GM13977 (cell line): ENCODE results near the gene PHC2.

Experiments
- DNase-seq: peaks from one replicate; pipeline ENCODE4 v3.0.0; 2012; ENCODE audit warnings: low spot score
- in situ Hi-C: fragments of 300-500 bp; cut with MboI; formaldehyde crosslinking; loops from one replicate; pipeline ENCODE4 v1.12.0; 2022; ENCODE audit warnings: low sequenced_read_pairs, low pct_unique_long_range_greater_than_20kb, mixed read lengths, inconsistent platforms; ENCODE audit not compliant: unreplicated experiment
- TF ChIP-seq, protein P1 (sequence below): IDR thresholded peaks from 2 replicates; pipeline ENCODE4 v1.5.1; 2012; ENCODE audit warnings: mild to moderate bottlenecking, control low read depth; ENCODE audit not compliant: insufficient read depth; ENCODE audit errors: extremely low read depth, missing control alignments

PHC2 gene

DNA sequence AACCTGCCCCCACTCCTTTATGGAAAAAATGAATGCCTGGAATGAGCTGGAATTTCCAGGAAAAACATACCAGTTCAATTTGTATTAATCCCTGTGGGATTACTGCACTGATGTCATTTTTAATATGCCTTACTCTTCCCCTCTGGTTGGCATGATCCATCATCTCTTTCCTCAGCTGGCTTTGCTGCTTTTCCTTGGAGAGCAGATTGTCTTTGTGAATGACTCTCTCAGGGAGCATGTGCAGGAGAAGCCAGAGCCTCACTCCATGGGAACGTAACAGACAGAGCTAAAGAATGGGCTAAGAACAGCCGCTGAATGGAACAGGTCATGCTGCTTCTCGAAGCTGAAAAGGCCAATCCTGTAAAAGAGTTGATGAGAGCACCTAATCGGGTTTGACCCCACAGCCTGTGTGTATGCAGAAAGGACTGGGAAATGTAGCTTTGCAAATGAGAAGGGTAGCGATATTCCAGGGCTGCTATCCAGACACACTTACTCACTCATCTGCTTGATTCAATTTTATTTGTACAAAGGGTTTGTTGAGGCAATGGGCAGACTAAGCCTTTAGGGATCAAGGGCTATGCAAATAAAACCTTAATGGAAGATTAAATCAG lies 20.7 kb downstream of the PHC2 start:
- TF ChIP-seq, protein P1, sequence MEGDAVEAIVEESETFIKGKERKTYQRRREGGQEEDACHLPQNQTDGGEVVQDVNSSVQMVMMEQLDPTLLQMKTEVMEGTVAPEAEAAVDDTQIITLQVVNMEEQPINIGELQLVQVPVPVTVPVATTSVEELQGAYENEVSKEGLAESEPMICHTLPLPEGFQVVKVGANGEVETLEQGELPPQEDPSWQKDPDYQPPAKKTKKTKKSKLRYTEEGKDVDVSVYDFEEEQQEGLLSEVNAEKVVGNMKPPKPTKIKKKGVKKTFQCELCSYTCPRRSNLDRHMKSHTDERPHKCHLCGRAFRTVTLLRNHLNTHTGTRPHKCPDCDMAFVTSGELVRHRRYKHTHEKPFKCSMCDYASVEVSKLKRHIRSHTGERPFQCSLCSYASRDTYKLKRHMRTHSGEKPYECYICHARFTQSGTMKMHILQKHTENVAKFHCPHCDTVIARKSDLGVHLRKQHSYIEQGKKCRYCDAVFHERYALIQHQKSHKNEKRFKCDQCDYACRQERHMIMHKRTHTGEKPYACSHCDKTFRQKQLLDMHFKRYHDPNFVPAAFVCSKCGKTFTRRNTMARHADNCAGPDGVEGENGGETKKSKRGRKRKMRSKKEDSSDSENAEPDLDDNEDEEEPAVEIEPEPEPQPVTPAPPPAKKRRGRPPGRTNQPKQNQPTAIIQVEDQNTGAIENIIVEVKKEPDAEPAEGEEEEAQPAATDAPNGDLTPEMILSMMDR, result no peak
- in situ Hi-C loops, result no loop called here
- no peak for DNase-seq

DNA sequence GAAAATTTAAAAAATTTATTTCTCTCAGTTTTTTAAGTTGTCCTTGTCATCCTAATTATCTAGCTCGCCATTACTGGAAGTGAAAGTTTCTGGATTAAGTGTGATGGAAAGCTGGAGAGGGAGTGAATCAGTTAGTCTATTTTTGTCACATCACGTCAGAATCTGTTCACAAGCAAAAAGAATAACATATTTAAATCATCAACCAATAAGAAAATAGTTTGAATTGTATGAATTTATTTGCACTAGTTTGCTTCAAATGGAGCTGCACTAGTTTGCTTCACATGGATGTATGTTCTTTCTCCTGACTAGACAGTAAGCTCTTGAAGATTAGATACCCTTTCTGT lies 22.8 kb downstream of the PHC2 start:
- TF ChIP-seq, protein P1, result no peak
- no peak for DNase-seq
- in situ Hi-C loops, result no loop called here

- TF ChIP-seq, protein P1, result no peak
- DNase-seq, result no peak
These were observed 23.4 kb downstream of the PHC2 start for GRCh38 chr1:33407352-33408092.

GRCh38 chr1:33402206-33402605 lies 28.7 kb downstream of the PHC2 start:
- in situ Hi-C loops, result no loop called here
- DNase-seq, result no peak
- TF ChIP-seq, protein P1, result no peak

More at GRCh38 chr1:33407352-33408092, 23.4 kb downstream of the PHC2 start:
- in situ Hi-C loops, result no loop called here

DNA sequence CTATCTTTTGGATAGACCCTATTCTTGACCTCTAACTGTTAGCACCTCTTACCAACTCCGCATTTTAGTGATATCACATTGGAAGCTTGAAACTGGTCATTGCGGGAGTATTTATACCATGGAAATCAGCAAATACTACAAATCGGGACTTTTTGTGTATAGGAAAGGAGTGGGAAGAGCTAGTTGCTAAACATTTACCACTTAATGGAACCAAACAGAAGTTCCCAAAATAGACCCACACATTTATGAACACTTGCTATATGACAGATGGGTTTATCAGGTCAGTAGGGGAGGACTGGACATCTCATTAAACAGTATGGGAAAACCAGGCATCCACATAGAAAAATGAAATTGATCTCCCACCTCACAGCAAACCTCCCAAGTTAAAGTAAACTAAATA lies 29.4 kb downstream of the PHC2 start:
- in situ Hi-C loops, result no loop called here
- DNase-seq, result no peak
- TF ChIP-seq, protein P1, result no peak

GRCh38 chr1:33400153-33400911 lies 30.6 kb downstream of the PHC2 start:
- DNase-seq, result no peak
- in situ Hi-C loops, result no loop called here
- TF ChIP-seq, protein P1, result no peak
